PC-3 (cell line): Measurements from ENCODE around the gene HYDIN. TPM values are rescaled to one million over a fixed set of nuclear protein-coding genes. Genes with fewer than 3 reads are reported as not detected.
"Not testable (repeated sequence)": the region's sequence is repeated elsewhere in the genome, so short reads cannot be mapped to it uniquely, and the experiment has no call there.

Source experiments
- ATAC-seq: fragments of 200-7000 bp; cut with Tn5 transposase; 2 replicates; pipeline ENCODE4 v1.9.1; 2020; ENCODE audit warnings: mild to moderate bottlenecking, moderate library complexity
- BruUV-seq: library from RNA; stranded (reverse); fragments of 400-500 nt; replicated peaks from 2 replicates; lab custom pipeline; 2021; lab: Mats Ljungman, UMichigan
- CTCF ChIA-PET: fragments of 300-600 bp; sonication (Branson Sonifier 250); formaldehyde crosslinking; loops from one replicate; lab custom pipeline; 2022; ENCODE audit warnings: antibody characterized with exemption; lab: Charles Lee
- POLR2A ChIA-PET: fragments of 300-600 bp; sonication (Branson Sonifier 250); formaldehyde crosslinking; loops from one replicate; lab custom pipeline; 2022; ENCODE audit warnings: antibody characterized with exemption; ENCODE audit not compliant: unreplicated experiment; lab: Charles Lee
- DNase-seq: peaks from one replicate; pipeline ENCODE4 v3.0.0-alpha.2; 2015
- H2AFZ ChIP-seq: fragments of 300-600 bp; sonication (generic); 2 replicates; pipeline ENCODE4 v1.6.0; 2016; ENCODE audit warnings: antibody characterized with exemption, low read length
- H3F3A ChIP-seq: fragments of 300-600 bp; sonication (generic); one replicate; pipeline ENCODE4 v1.6.0; 2017; ENCODE audit warnings: antibody characterized with exemption, low read length, control low read depth, mild to moderate bottlenecking; ENCODE audit not compliant: unreplicated experiment
- H3K27ac ChIP-seq: fragments of 300-600 bp; sonication (generic); 2 replicates; pipeline ENCODE4 v1.5.1; 2016; ENCODE audit warnings: mild to moderate bottlenecking, low read length
- H3K27me3 ChIP-seq: fragments of 300-600 bp; sonication (generic); 2 replicates; pipeline ENCODE4 v1.6.1; 2016; ENCODE audit warnings: low read length, mixed read lengths
- H3K36me3 ChIP-seq: fragments of 300-600 bp; sonication (generic); 2 replicates; pipeline ENCODE4 v1.6.1; 2016; ENCODE audit warnings: low read depth, mixed run types, low read length, mixed read lengths
- H3K4me1 ChIP-seq: fragments of 300-600 bp; sonication (generic); 2 replicates; pipeline ENCODE4 v1.5.1; 2016; ENCODE audit warnings: low read length; ENCODE audit not compliant: insufficient read depth
- H3K4me2 ChIP-seq: fragments of 300-600 bp; sonication (generic); 2 replicates; pipeline ENCODE4 v1.6.0; 2016; ENCODE audit warnings: low read length
- H3K4me3 ChIP-seq: fragments of 300-600 bp; sonication (generic); 2 replicates; pipeline ENCODE4 v1.5.1; 2016; ENCODE audit warnings: mild to moderate bottlenecking, low read length, mixed read lengths
- H3K79me2 ChIP-seq: fragments of 300-600 bp; sonication (generic); 2 replicates; pipeline ENCODE4 v1.6.1; 2017; ENCODE audit warnings: low read length, mixed read lengths
- H3K9ac ChIP-seq: fragments of 300-600 bp; sonication (generic); 2 replicates; pipeline ENCODE4 v1.6.0; 2016; ENCODE audit warnings: mild to moderate bottlenecking, low read length
- H3K9me2 ChIP-seq: fragments of 300-600 bp; sonication (generic); replicated peaks from 2 replicates; pipeline ENCODE4 v1.6.1; 2016; ENCODE audit warnings: mixed run types, low read length, mixed read lengths
- H3K9me3 ChIP-seq: fragments of 300-600 bp; sonication (generic); 2 replicates; pipeline ENCODE4 v1.6.1; 2016; ENCODE audit warnings: low read length, mixed read lengths
- H4K20me1 ChIP-seq: fragments of 300-600 bp; sonication (generic); 2 replicates; pipeline ENCODE4 v1.6.1; 2016; ENCODE audit warnings: low read length, mixed read lengths
- intact Hi-C: fragments of 100-400 bp; cut with micrococcal nuclease; formaldehyde crosslinking; loops from 2 replicates; pipeline ENCODE4 v1.9.0; 2023
- total RNA-seq: library from RNA; depleted of rRNA; stranded (reverse); fragments of >200 nt; gene quantifications from 2 replicates; pipeline ENCODE4 v1.2.3, GENCODE V29; 2014

Gene HYDIN
- total RNA-seq, 1 experiment from 2014 or later: 0.69 TPM

- H3K9me3 ChIP-seq, H3F3A ChIP-seq, H3K4me3 ChIP-seq, H3K27ac ChIP-seq, DNase-seq, H4K20me1 ChIP-seq, CTCF ChIA-PET, H3K9me2 ChIP-seq, H3K36me3 ChIP-seq, H3K79me2 ChIP-seq, H2AFZ ChIP-seq, H3K4me2 ChIP-seq, H3K9ac ChIP-seq, BruUV-seq, ATAC-seq, H3K27me3 ChIP-seq, H3K4me1 ChIP-seq, intact Hi-C loops, POLR2A ChIA-PET: not testable (repeated sequence)
Observed at GRCh38 chr16:71080262-71080661, 150.3 kb downstream of the HYDIN start.

GRCh38 chr16:71070651-71071050 lies 159.9 kb downstream of the HYDIN start:
- POLR2A ChIA-PET: not testable (repeated sequence)

GRCh38 chr16:71069842-71070241 lies 160.7 kb downstream of the HYDIN start:
- H3F3A ChIP-seq, H3K27me3 ChIP-seq, H3K4me2 ChIP-seq, intact Hi-C loops, DNase-seq, H2AFZ ChIP-seq, H4K20me1 ChIP-seq, ATAC-seq, H3K9me3 ChIP-seq, H3K36me3 ChIP-seq, H3K79me2 ChIP-seq, POLR2A ChIA-PET, H3K9ac ChIP-seq, H3K4me1 ChIP-seq, BruUV-seq, H3K9me2 ChIP-seq, H3K4me3 ChIP-seq, CTCF ChIA-PET, H3K27ac ChIP-seq: not testable (repeated sequence)

More at GRCh38 chr16:71070651-71071050, 159.9 kb downstream of the HYDIN start:
- H3K79me2 ChIP-seq, BruUV-seq, H3K9ac ChIP-seq, H3K9me3 ChIP-seq, H3K9me2 ChIP-seq, ATAC-seq, H3K36me3 ChIP-seq, H3K4me3 ChIP-seq, H3K27ac ChIP-seq, H3K4me1 ChIP-seq, intact Hi-C loops, H3K27me3 ChIP-seq, H3K4me2 ChIP-seq, H4K20me1 ChIP-seq, H3F3A ChIP-seq, CTCF ChIA-PET, H2AFZ ChIP-seq, DNase-seq: not testable (repeated sequence)

- H3K9ac ChIP-seq, DNase-seq, H3K36me3 ChIP-seq, ATAC-seq, H3K9me3 ChIP-seq, H3F3A ChIP-seq, BruUV-seq, H3K9me2 ChIP-seq, H2AFZ ChIP-seq, H3K4me2 ChIP-seq, POLR2A ChIA-PET, H4K20me1 ChIP-seq, H3K4me3 ChIP-seq, H3K27me3 ChIP-seq, intact Hi-C loops, H3K27ac ChIP-seq, CTCF ChIA-PET, H3K79me2 ChIP-seq, H3K4me1 ChIP-seq: not testable (repeated sequence)
Observed at GRCh38 chr16:71053897-71054609, 176.5 kb downstream of the HYDIN start.

GRCh38 chr16:71050307-71050706 lies 180.2 kb downstream of the HYDIN start:
- H2AFZ ChIP-seq, H3K4me2 ChIP-seq, intact Hi-C loops, H3K9me3 ChIP-seq, H3K4me3 ChIP-seq, H3K27ac ChIP-seq, H3K27me3 ChIP-seq, H3K79me2 ChIP-seq, POLR2A ChIA-PET, H3K9me2 ChIP-seq, BruUV-seq, CTCF ChIA-PET, H3F3A ChIP-seq, H3K36me3 ChIP-seq, H3K9ac ChIP-seq, ATAC-seq, H3K4me1 ChIP-seq, H4K20me1 ChIP-seq: not testable (repeated sequence)
- peak; percentile 11 for DNase-seq

- H3K79me2 ChIP-seq, POLR2A ChIA-PET, BruUV-seq: not testable (repeated sequence)
Observed at GRCh38 chr16:71039368-71040111, 191.0 kb downstream of the HYDIN start.

More at GRCh38 chr16:71039368-71040111, 191.0 kb downstream of the HYDIN start:
- H3K9me2 ChIP-seq, DNase-seq, H2AFZ ChIP-seq, CTCF ChIA-PET, H4K20me1 ChIP-seq, H3K4me3 ChIP-seq, H3K9me3 ChIP-seq, H3K27me3 ChIP-seq, H3K4me2 ChIP-seq, H3F3A ChIP-seq, intact Hi-C loops, H3K27ac ChIP-seq, H3K9ac ChIP-seq, ATAC-seq, H3K4me1 ChIP-seq, H3K36me3 ChIP-seq: not testable (repeated sequence)
